ENCODE measurements around the gene RNF41.

Gene RNF41

DNA sequence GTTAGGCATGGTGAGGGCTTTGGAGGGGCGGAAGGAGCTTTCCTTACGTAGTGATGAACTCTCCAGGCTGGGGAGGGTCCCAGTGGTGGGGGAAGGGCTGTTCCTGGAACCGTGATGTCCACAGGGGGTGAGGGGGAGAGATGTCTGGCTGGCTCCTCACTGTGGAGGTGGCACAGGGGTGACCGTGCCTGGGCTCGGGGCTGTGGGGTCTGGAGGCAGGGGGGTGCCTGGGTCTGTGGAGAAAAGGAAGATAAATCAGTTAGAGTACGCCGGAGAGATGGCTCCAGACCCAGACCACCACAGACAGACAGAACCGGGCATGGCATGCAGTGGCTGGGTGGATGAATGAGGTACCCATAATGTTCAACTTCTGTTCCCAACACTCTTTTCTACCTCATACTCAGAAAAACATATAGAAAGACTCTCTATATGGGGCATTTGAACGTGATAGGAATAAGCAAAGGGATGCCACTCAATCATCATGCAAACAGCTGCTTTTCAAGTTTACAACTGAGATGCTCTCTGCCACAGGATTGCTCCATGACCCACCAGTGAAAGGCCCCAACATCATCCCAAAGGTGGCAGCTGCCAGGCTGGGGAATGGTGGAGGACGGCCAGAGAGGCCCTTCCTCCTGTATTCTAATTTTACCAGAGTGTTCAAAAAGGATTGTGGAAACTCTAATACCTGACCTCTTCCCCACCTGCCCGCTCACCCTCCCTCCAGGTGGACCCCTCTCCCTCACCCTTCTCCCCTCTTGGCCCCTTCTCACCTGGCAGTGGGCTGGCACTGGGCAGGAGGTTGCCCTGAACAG is 58.0 kb downstream of the RNF41 start:
- H3K23ac ChIP-seq (ENCODE audit: low read depth, low read length, poor library complexity): no peak overlapping the region
- H3K14ac ChIP-seq (ENCODE audit: low read length): no peak overlapping the region
- no CpG with 5 or more reads among the region's 11 CpGs for WGBS, 2 donors (ENCODE audit: extremely low coverage in 2 of 2, insufficient read length in 2 of 2, insufficient replicate concordance in 1 of 2)
- no peak overlapping the region for H2BK120ac ChIP-seq (ENCODE audit: low read depth, low read length)
- H2AFZ ChIP-seq (ENCODE audit: low read length): no peak overlapping the region
- no peak for DNase-seq (ENCODE audit: low spot score)
- H4K91ac ChIP-seq (ENCODE audit: low read depth, low read length, poor library complexity): no peak overlapping the region
- peaks cover 3% of the 10 kb centered on the region for H3K79me1 ChIP-seq (ENCODE audit: low read depth, low read length)
- H3K9me3 ChIP-seq (replicated peaks in 1 of 2; ENCODE audit: control insufficient read depth in 2 of 2, insufficient read depth in 1 of 2, low read depth in 1 of 2, low read length in 2 of 2): no peaks in the 10 kb centered on the region
- H3K4me1 ChIP-seq (ENCODE audit: control insufficient read depth in 2 of 2, insufficient read depth in 1 of 2, low read depth in 1 of 2, low read length in 2 of 2): peaks cover 25 to 37% of the 10 kb centered on the region in 2 donors
- no peak overlapping the region for H2BK12ac ChIP-seq (ENCODE audit: low read length)
- no peak overlapping the region for H3K27ac ChIP-seq (replicated peaks; ENCODE audit: low read length)
- no peaks in the 10 kb centered on the region for H3K27me3 ChIP-seq (ENCODE audit: control insufficient read depth in 3 of 3, insufficient read depth in 3 of 3, low read depth in 1 of 3, low read length in 3 of 3)
- no peak overlapping the region for H3K4ac ChIP-seq (ENCODE audit: low read length)
- H3K18ac ChIP-seq (ENCODE audit: low read length): no peak overlapping the region
- H4K8ac ChIP-seq (ENCODE audit: low read depth, low read length): no peak overlapping the region
- peaks cover 49 to 95% of the 10 kb centered on the region in 2 donors for H3K36me3 ChIP-seq (replicated peaks in 1 of 2; ENCODE audit: control insufficient read depth in 2 of 2, insufficient read depth in 2 of 2, low read length in 2 of 2)
- no peak overlapping the region for H3K9ac ChIP-seq (ENCODE audit: low read depth, low read length, poor library complexity)
- H3K4me2 ChIP-seq (ENCODE audit: insufficient read depth, low read length, poor library complexity, severe bottlenecking): no peak overlapping the region
- no peak overlapping the region for H2BK5ac ChIP-seq (ENCODE audit: low read length)
- H3K4me3 ChIP-seq (ENCODE audit: low read length in 2 of 2): no peak overlapping the region
- H2AK5ac ChIP-seq (ENCODE audit: low read depth, low read length): no peak overlapping the region
- no peak overlapping the region for H2BK15ac ChIP-seq (ENCODE audit: low read length)

DNA sequence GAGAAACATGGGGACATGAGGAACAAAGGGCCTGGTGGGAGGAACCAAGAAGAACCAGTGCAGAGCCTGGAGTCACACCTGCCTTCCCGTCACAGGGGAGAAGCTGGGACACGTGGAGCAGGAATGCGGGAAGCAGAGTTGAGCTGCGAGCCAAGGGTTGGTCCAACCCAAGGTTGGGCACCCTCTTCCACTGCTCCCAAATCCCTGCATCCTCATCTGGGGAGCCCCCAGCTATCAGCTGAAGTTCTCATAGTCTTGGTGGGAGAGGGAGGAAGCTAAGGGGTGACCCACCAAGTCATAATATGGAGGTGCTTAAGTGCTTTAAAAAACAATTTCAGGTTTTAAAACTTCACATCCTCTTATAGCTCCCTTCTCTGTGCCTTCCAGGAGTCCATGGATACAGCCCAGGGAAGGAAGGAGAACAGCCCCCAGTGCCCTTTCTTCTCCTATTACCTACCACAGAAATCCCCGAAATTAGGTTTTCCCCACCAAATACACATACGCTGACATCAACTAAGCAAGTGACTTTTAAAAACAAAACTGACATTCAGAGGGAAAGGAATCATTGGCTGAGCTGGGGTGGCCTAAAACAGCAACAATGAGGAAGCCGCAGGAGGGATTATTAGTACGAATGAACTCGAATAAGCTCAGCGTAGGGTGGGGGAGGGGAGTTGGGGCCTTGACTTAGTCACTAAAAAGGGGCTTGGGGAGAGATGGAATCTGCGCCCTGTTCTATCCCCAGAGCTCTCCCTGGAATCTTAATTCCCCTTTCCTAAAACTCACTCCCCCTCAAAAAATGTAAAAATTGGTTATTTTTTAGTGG is 59.0 kb downstream of the RNF41 start:
- Histone ChIP-seq H2BK5ac (ENCODE audit: low read length) (no peak overlapping the region), H3K14ac (ENCODE audit: low read length) (no peak overlapping the region), H2BK120ac (ENCODE audit: low read depth, low read length) (no peak overlapping the region), H4K91ac (ENCODE audit: low read depth, low read length, poor library complexity) (no peak overlapping the region), H2BK12ac (ENCODE audit: low read length) (no peak overlapping the region), H3K4me2 (ENCODE audit: insufficient read depth, low read length, poor library complexity, severe bottlenecking) (no peak overlapping the region), H3K36me3 (replicated peaks in 1 of 2; ENCODE audit: control insufficient read depth in 2 of 2, insufficient read depth in 2 of 2, low read length in 2 of 2) (peaks cover 44 to 84% of the 10 kb centered on the region in 2 donors), H2BK15ac (ENCODE audit: low read length) (no peak overlapping the region), H3K4me3 (ENCODE audit: low read length in 2 of 2) (no peak overlapping the region), H3K4me1 (ENCODE audit: control insufficient read depth in 2 of 2, insufficient read depth in 1 of 2, low read depth in 1 of 2, low read length in 2 of 2) (peaks cover 25 to 37% of the 10 kb centered on the region in 2 donors), H3K27ac (replicated peaks; ENCODE audit: low read length) (peak overlapping the region; percentile 67), H4K8ac (ENCODE audit: low read depth, low read length) (no peak overlapping the region), H3K4ac (ENCODE audit: low read length) (no peak overlapping the region), H2AK5ac (ENCODE audit: low read depth, low read length) (no peak overlapping the region), H3K9me3 (replicated peaks in 1 of 2; ENCODE audit: control insufficient read depth in 2 of 2, insufficient read depth in 1 of 2, low read depth in 1 of 2, low read length in 2 of 2) (no peaks in the 10 kb centered on the region), H3K18ac (ENCODE audit: low read length) (no peak overlapping the region), H3K79me1 (ENCODE audit: low read depth, low read length) (peaks cover 3% of the 10 kb centered on the region), H3K27me3 (ENCODE audit: control insufficient read depth in 3 of 3, insufficient read depth in 3 of 3, low read depth in 1 of 3, low read length in 3 of 3) (no peaks in the 10 kb centered on the region), H3K23ac (ENCODE audit: low read depth, low read length, poor library complexity) (no peak overlapping the region), H2AFZ (ENCODE audit: low read length) (no peak overlapping the region), H3K9ac (ENCODE audit: low read depth, low read length, poor library complexity) (no peak overlapping the region)
- no CpG with 5 or more reads among the region's 11 CpGs for WGBS, 2 donors (ENCODE audit: extremely low coverage in 2 of 2, insufficient read length in 2 of 2, insufficient replicate concordance in 1 of 2)
- DNase-seq (ENCODE audit: low spot score): no peak

DNA sequence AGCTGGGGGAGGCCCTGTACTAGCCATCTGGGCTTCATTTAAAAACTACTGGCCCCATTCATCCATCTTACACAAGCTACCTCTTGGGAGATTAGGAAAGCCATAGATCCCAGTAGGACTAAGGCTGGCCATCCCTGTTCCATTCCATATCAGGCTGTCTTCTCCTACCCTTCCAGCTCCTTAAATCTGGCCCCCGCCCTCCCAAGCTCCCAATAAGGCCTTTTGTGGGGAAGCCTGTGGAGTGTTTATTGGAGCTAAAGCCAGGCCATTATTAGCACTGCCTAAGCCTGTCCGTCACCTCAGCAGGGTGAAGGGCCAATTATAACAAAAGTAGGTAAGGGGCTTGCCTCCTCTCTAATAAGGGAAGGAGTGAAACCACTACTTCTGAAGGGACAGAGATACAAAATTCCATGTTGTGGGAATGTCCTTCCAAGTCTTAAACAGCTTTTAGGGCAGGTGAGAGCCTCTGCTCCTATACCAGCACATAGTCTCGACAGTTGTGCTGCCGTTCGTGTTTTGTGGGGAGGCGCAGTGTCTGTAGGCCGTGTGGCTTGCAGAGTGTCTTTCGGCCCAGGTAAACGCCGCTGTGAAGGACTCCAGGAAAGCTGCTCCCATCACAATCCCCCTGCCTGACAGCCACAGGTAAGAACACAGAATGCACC is 59.9 kb downstream of the RNF41 start:
- no peak overlapping the region for H3K18ac ChIP-seq (ENCODE audit: low read length)
- H3K9me3 ChIP-seq (replicated peaks in 1 of 2; ENCODE audit: control insufficient read depth in 2 of 2, insufficient read depth in 1 of 2, low read depth in 1 of 2, low read length in 2 of 2): no peaks in the 10 kb centered on the region
- no peak overlapping the region for H2AFZ ChIP-seq (ENCODE audit: low read length)
- peaks cover 3% of the 10 kb centered on the region for H3K79me1 ChIP-seq (ENCODE audit: low read depth, low read length)
- H3K36me3 ChIP-seq (replicated peaks in 1 of 2; ENCODE audit: control insufficient read depth in 2 of 2, insufficient read depth in 2 of 2, low read length in 2 of 2): peaks cover 40 to 76% of the 10 kb centered on the region in 2 donors
- H2BK5ac ChIP-seq (ENCODE audit: low read length): no peak overlapping the region
- no peak overlapping the region for H2BK120ac ChIP-seq (ENCODE audit: low read depth, low read length)
- H3K4me1 ChIP-seq (ENCODE audit: control insufficient read depth in 2 of 2, insufficient read depth in 1 of 2, low read depth in 1 of 2, low read length in 2 of 2): peaks cover 27 to 40% of the 10 kb centered on the region in 2 donors
- no peak for DNase-seq (ENCODE audit: low spot score)
- H3K4ac ChIP-seq (ENCODE audit: low read length): no peak overlapping the region
- H3K27me3 ChIP-seq (ENCODE audit: control insufficient read depth in 3 of 3, insufficient read depth in 3 of 3, low read depth in 1 of 3, low read length in 3 of 3): no peaks in the 10 kb centered on the region
- H3K9ac ChIP-seq (ENCODE audit: low read depth, low read length, poor library complexity): no peak overlapping the region
- H3K4me2 ChIP-seq (ENCODE audit: insufficient read depth, low read length, poor library complexity, severe bottlenecking): peak overlapping the region; percentile 28
- no peak overlapping the region for H3K14ac ChIP-seq (ENCODE audit: low read length)
- H4K91ac ChIP-seq (ENCODE audit: low read depth, low read length, poor library complexity): no peak overlapping the region
- no peak overlapping the region for H4K8ac ChIP-seq (ENCODE audit: low read depth, low read length)
- no peak overlapping the region for H2BK15ac ChIP-seq (ENCODE audit: low read length)
- H2AK5ac ChIP-seq (ENCODE audit: low read depth, low read length): no peak overlapping the region
- H3K4me3 ChIP-seq (ENCODE audit: low read length in 2 of 2): no peak overlapping the region
- H3K23ac ChIP-seq (ENCODE audit: low read depth, low read length, poor library complexity): no peak overlapping the region
- peak overlapping the region; percentile 67 for H3K27ac ChIP-seq (replicated peaks; ENCODE audit: low read length)
- no peak overlapping the region for H2BK12ac ChIP-seq (ENCODE audit: low read length)
- WGBS, 2 donors (ENCODE audit: extremely low coverage in 2 of 2, insufficient read length in 2 of 2, insufficient replicate concordance in 1 of 2): no CpG with 5 or more reads among the region's 10 CpGs

All from neuronal stem cell (in vitro differentiated cells).